NB4 (cell line): ENCODE results near the gene CBR1.

ENCODE experiments used
- MAX ChIP-seq: IDR thresholded peaks from 2 replicates; pipeline ENCODE4 v1.6.1; 2011; ENCODE audit warnings: low read depth, low read length
- MYC ChIP-seq: IDR thresholded peaks from 2 replicates; pipeline ENCODE4 v1.6.1; 2011; ENCODE audit warnings: low read depth, low read length
- POLR2A ChIP-seq: IDR thresholded peaks from 2 replicates; pipeline ENCODE4 v1.6.1; 2011; ENCODE audit warnings: mild to moderate bottlenecking; ENCODE audit not compliant: insufficient read length; ENCODE audit errors: extremely low read depth
- TF ChIP-seq, protein P1 (sequence below): IDR thresholded peaks from one replicate; pipeline ENCODE4 v1.5.1; 2012; ENCODE audit warnings: low read depth, low read length

DNA sequence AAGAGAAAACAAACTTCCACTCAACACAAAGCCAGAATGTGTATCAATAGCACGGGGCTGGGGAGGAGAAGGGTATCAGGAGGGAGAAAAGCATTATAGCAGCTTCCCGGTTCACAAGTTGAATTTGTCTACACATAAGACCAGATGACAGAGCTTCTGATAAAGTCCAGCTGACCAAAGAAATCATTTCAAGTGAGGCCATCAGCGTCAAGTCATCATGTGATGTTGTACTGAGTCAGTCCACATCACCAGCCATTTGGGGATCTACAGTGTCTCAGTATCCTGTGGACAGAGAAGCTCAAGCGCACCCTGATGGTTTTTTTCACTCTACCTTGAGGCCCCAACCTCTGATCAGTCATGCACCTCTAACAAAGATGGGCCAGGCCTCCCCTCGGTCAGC is 42.5 kb upstream of the CBR1 start:
- TF ChIP-seq, protein P1, sequence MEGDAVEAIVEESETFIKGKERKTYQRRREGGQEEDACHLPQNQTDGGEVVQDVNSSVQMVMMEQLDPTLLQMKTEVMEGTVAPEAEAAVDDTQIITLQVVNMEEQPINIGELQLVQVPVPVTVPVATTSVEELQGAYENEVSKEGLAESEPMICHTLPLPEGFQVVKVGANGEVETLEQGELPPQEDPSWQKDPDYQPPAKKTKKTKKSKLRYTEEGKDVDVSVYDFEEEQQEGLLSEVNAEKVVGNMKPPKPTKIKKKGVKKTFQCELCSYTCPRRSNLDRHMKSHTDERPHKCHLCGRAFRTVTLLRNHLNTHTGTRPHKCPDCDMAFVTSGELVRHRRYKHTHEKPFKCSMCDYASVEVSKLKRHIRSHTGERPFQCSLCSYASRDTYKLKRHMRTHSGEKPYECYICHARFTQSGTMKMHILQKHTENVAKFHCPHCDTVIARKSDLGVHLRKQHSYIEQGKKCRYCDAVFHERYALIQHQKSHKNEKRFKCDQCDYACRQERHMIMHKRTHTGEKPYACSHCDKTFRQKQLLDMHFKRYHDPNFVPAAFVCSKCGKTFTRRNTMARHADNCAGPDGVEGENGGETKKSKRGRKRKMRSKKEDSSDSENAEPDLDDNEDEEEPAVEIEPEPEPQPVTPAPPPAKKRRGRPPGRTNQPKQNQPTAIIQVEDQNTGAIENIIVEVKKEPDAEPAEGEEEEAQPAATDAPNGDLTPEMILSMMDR = no peak
- TF ChIP-seq POLR2A (no peak), MAX (no peak), MYC (no peak)
